K562 (cell line): Measurements from ENCODE around the gene BIRC3. TPM values are rescaled to one million over a fixed set of nuclear protein-coding genes. Genes with fewer than 3 reads are reported as not detected.
A peak's percentile ranks its signal among the peaks of the same experiment; 100 is the strongest.

Experiments used
- ATAC-seq: fragments of 200-7000 bp; cut with Tn5 transposase; 3 replicates; pipeline ENCODE4 v1.9.1; 2020; ENCODE audit warnings: moderate library complexity
- BruUV-seq: library from RNA; stranded (reverse); fragments of 400-500 nt; replicated peaks from 2 replicates; lab custom pipeline; 2021; lab: Mats Ljungman, UMichigan
- CTCF ChIA-PET: fragments of 300-600 bp; formaldehyde crosslinking; extraction: SDS; loops from one replicate; lab custom pipeline; 2021; ENCODE audit warnings: low intra/inter-chr PET ratio; lab: Yijun Ruan, JAX
- POLR2A ChIA-PET: fragments of 300-600, 350-650 bp; sonication (Branson Sonifier 250); formaldehyde crosslinking; extraction: SDS; loops from one replicate; lab custom pipeline; 2021; ENCODE audit warnings: antibody characterized with exemption, inconsistent platforms; lab: Yijun Ruan, JAX
- DNase-seq, 4 experiments: peaks; one replicate each; pipeline versions ENCODE4 v3.0.0 to v3.0.0-alpha.2; 2011 to 2018; ENCODE audit warnings: low spot score in 3 of 4, mixed read lengths in 3 of 4; ENCODE audit errors: extremely low read depth in 1 of 4
- FAIRE-seq: peaks from 2 replicates; lab custom pipeline; 2011; peaks lifted over from hg19 to GRCh38; lab: Jason Lieb, UNC
- H2AFZ ChIP-seq: 2 replicates; pipeline ENCODE4 v1.6.0; 2011; ENCODE audit warnings: low read depth, low read length, control low read depth, inconsistent platforms
- H3K27ac ChIP-seq: fragments of 200-600 bp; 3 replicates; pipeline ENCODE4 v1.8.0; 2011; ENCODE audit warnings: low read depth, mild to moderate bottlenecking, control low read depth, inconsistent platforms, low read length, moderate library complexity, mixed read lengths; ENCODE audit errors: extremely low read depth
- H3K27me3 ChIP-seq, 2 experiments: fragments of 300-600 bp in 1 of 2; 2 replicates in 1 of 2; 3 replicates in 1 of 2; pipeline versions ENCODE4 v1.6.0 to v1.8.0; 2011; ENCODE audit warnings: inconsistent platforms in 2 of 2, low read length in 2 of 2, mild to moderate bottlenecking in 1 of 2, mixed read lengths in 1 of 2, moderate library complexity in 1 of 2; ENCODE audit not compliant: control insufficient read depth in 2 of 2, insufficient read depth in 2 of 2
- H3K36me3 ChIP-seq: fragments of 300-600 bp; 3 replicates; pipeline ENCODE4 v1.8.0; 2011; ENCODE audit warnings: mild to moderate bottlenecking, low read length, inconsistent platforms; ENCODE audit not compliant: control insufficient read depth, insufficient read depth
- H3K4me1 ChIP-seq, 2 experiments: fragments of 200-600 bp in 1 of 2; replicated peaks in 1 of 2; 2 replicates in 1 of 2; 3 replicates in 1 of 2; pipeline versions ENCODE4 v1.5.1 to v1.8.0; 2011; ENCODE audit warnings: inconsistent platforms in 2 of 2, low read length in 2 of 2, mild to moderate bottlenecking in 1 of 2, mixed read lengths in 1 of 2, moderate library complexity in 1 of 2; ENCODE audit not compliant: control insufficient read depth in 2 of 2, insufficient read depth in 2 of 2
- H3K4me2 ChIP-seq: 2 replicates; pipeline ENCODE4 v1.6.1; 2011; ENCODE audit warnings: low read length, control low read depth, inconsistent platforms, mixed read lengths; ENCODE audit not compliant: insufficient read depth
- H3K4me3 ChIP-seq: fragments of 200-600 bp; sonication (generic), shearing (Covaris generic); 2 replicates; pipeline ENCODE4 v1.5.1; 2016; ENCODE audit warnings: control low read depth, inconsistent platforms
- H3K79me2 ChIP-seq: fragments of 200-600 bp; 3 replicates; pipeline ENCODE4 v1.8.0; 2011; ENCODE audit warnings: low read length, inconsistent platforms; ENCODE audit not compliant: control insufficient read depth, insufficient read depth
- H3K9ac ChIP-seq, 2 experiments: 2 replicates each; pipeline versions ENCODE4 v1.6.0 to v1.6.1; 2011; ENCODE audit warnings: low read depth in 2 of 2, low read length in 2 of 2, control low read depth in 1 of 2, inconsistent platforms in 1 of 2, mild to moderate bottlenecking in 1 of 2, mixed read lengths in 1 of 2; ENCODE audit not compliant: insufficient read depth in 1 of 2
- H3K9me1 ChIP-seq: one replicate; pipeline ENCODE4 v1.6.0; 2011; ENCODE audit warnings: inconsistent platforms, mild to moderate bottlenecking, low read length, moderate library complexity; ENCODE audit not compliant: control insufficient read depth, insufficient read depth
- H3K9me3 ChIP-seq: replicated peaks from 2 replicates; pipeline ENCODE4 v1.5.1; 2011; ENCODE audit warnings: low read depth, low read length, inconsistent platforms; ENCODE audit not compliant: control insufficient read depth, insufficient read depth
- H4K20me1 ChIP-seq: replicated peaks from 2 replicates; pipeline ENCODE4 v1.6.1; 2011; ENCODE audit warnings: low read length, inconsistent platforms, mixed read lengths; ENCODE audit not compliant: control insufficient read depth, insufficient read depth
- BCOR ChIP-seq: fragments of 450-650 bp; IDR thresholded peaks from 2 replicates; pipeline ENCODE4 v1.6.1; 2016
- CBX3 ChIP-seq, 2 experiments: IDR thresholded peaks; 1 replicate in 1 of 2; 2 replicates in 1 of 2; pipeline ENCODE4 v1.6.1; 2012; ENCODE audit warnings: inconsistent platforms in 2 of 2, low read length in 2 of 2, borderline replicate concordance in 1 of 2, control low read depth in 1 of 2
- FOXM1 ChIP-seq, 2 experiments: fragments of 450-650 bp in 1 of 2; sonication (generic) in 1 of 2; formaldehyde crosslinking in 1 of 2; IDR thresholded peaks; 2 replicates each; pipeline versions ENCODE4 v1.6.1 to v1.9.0; 2017 to 2022; ENCODE audit warnings: low read depth in 2 of 2, mild to moderate bottlenecking in 2 of 2, missing genetic modification reagents in 1 of 2, moderate library complexity in 1 of 2
- MAFG ChIP-seq: fragments of 450-650 bp; conservative IDR thresholded peaks from 2 replicates; pipeline ENCODE4 v1.6.1; 2016; ENCODE audit warnings: missing genetic modification characterization, missing compliant biosample characterization
- MCM7 ChIP-seq, 2 experiments: fragments of 450-650 bp; IDR thresholded peaks; 2 replicates each; pipeline ENCODE4 v1.6.1; 2016 to 2018
- ZNF133 ChIP-seq: fragments of 250-450 bp; sonication (Bioruptor Pico); IDR thresholded peaks from 2 replicates; pipeline ENCODE4 v1.4.0; 2020; ENCODE audit warnings: mild to moderate bottlenecking
- WGBS: fragments of 100-300 bp; shearing (Covaris generic); methylation state at CpG from one replicate; pipeline ENCODE4 v1.1.6; 2016; ENCODE audit warnings: low coverage, mixed read lengths; ENCODE audit not compliant: insufficient coverage; ENCODE audit errors: missing lambda C conversion rate; 5-methylcytosine and 5-hydroxymethylcytosine counted together
- in situ Hi-C: fragments of 300-500 bp; cut with MboI; formaldehyde crosslinking; loops from 4 replicates; pipeline ENCODE4 v1.15.0; 2018; ENCODE audit warnings: inconsistent platforms, mixed read lengths
- intact Hi-C: fragments of 100-400 bp; cut with micrococcal nuclease; formaldehyde crosslinking; loops from 2 replicates; pipeline ENCODE4 v1.14.2; 2022
- polyA plus RNA-seq, 8 experiments: library from polyadenylated mRNA; depleted of rRNA in 4 of 8; stranded (reverse) in 5 of 8; unstranded in 3 of 8; fragments of >200 nt; fragmentation: Nextera tagmentation in 2 of 8; fragmentation: Illumina TruSeq in 1 of 8; extraction: Ambion mirVana in 2 of 8; extraction: Trizol in 1 of 8; gene quantifications; 2 replicates each; pipeline versions ENCODE4 v1.2.1 to v1.2.3, GENCODE V29; 2011 to 2014; ENCODE audit warnings: inconsistent platforms in 1 of 8, missing spikeins in 1 of 8
- total RNA-seq, 7 experiments: library from RNA; depleted of rRNA in 6 of 7; stranded (reverse); fragments of >200 nt in 6 of 7; fragmentation: Illumina TruSeq in 2 of 7; extraction: Trizol in 2 of 7; gene quantifications; 2 replicates each; pipeline versions ENCODE4 v1.2.1 to v1.2.3, GENCODE V29; 2011 to 2021; ENCODE audit warnings: low replicate concordance in 1 of 7
- TF ChIP-seq, protein P1 (sequence below): fragments of 150-350 bp; conservative IDR thresholded peaks from 2 replicates; pipeline ENCODE4 v1.6.1; 2014; ENCODE audit warnings: low read length

BIRC3 gene
- total and polyA plus RNA-seq, 9 of the 15 experiments (the other 6 are each of a cell fraction or from before 2014, with no cell fraction given) = 0.08 to 0.42 (median 0.18) TPM

- TF ChIP-seq FOXM1 (IDR thresholded peaks at IDR 0.05; ENCODE audit: low read depth) = no peak
- TF ChIP-seq FOXM1 (CRISPR knock-in tag; IDR thresholded peaks at IDR 0.05; ENCODE audit: low read depth) = no peak
- TF ChIP-seq CBX3 (IDR thresholded peaks at IDR 0.05; ENCODE audit: borderline replicate concordance in 1 of 2, low read length in 2 of 2) = no peak
- TF ChIP-seq, protein P1, sequence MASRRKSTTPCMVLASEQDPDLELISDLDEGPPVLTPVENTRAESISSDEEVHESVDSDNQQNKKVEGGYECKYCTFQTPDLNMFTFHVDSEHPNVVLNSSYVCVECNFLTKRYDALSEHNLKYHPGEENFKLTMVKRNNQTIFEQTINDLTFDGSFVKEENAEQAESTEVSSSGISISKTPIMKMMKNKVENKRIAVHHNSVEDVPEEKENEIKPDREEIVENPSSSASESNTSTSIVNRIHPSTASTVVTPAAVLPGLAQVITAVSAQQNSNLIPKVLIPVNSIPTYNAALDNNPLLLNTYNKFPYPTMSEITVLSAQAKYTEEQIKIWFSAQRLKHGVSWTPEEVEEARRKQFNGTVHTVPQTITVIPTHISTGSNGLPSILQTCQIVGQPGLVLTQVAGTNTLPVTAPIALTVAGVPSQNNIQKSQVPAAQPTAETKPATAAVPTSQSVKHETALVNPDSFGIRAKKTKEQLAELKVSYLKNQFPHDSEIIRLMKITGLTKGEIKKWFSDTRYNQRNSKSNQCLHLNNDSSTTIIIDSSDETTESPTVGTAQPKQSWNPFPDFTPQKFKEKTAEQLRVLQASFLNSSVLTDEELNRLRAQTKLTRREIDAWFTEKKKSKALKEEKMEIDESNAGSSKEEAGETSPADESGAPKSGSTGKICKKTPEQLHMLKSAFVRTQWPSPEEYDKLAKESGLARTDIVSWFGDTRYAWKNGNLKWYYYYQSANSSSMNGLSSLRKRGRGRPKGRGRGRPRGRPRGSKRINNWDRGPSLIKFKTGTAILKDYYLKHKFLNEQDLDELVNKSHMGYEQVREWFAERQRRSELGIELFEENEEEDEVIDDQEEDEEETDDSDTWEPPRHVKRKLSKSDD = no peak
- TF ChIP-seq MAFG (tag) = peak; percentile 43; the same call in 1 of the 2 replicates
- no peak for TF ChIP-seq MCM7 (IDR thresholded peaks at IDR 0.05)
- TF ChIP-seq BCOR = no peak
Observed at GRCh38 chr11:102268985-102269470, 48.3 kb upstream of the BIRC3 start (continued).

DNA sequence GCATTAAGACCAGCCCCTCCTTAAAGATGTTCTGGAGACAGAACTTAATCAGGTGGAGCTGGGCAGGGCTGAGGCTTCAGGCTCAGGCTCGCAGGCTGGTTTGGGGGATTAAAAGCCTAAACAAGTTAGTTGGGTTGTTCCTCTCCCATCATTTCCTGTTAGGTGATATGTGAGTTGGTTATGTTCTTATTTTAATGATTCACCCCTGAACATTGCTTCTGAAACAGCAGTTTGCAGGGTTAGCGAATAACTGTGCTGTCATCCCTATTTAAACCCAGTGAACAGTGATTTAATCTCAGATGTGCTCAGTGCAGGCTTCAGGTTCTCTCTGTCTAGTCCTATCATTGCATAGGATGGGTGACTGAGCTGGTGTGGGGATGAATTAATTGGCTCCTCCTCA lies 47.4 kb upstream of the BIRC3 start:
- peaks cover 0 to 5% of the 10 kb centered on the region in 2 experiments; a peak in 3 of 5 replicates for H3K27me3 ChIP-seq
- no peak overlapping the region for H2AFZ ChIP-seq
- intact Hi-C loops (no loop called here), in situ Hi-C loops (no loop called here)
- H3K4me1 ChIP-seq = peaks cover 10 to 15% of the 10 kb centered on the region in 2 experiments
- POLR2A ChIA-PET = interaction anchor here (0.6 to 2.2 kb wide), 2 partner anchors 16 to 1632 kb away, joined by 5 read pairs; no protein-coding TSS in a partner anchor
- no peak for TF ChIP-seq ZNF133 (CRISPR knock-in tag)
- H3K79me2 ChIP-seq = no peaks in the 10 kb centered on the region
- CTCF ChIA-PET = interaction anchor here (1.1 kb wide), 1 partner anchor 72 kb away, joined by 3 read pairs; no protein-coding TSS in a partner anchor
- H3K27ac ChIP-seq = no peak overlapping the region
- H3K4me3 ChIP-seq = no peak overlapping the region
- BruUV-seq = no TSS peak
- H3K36me3 ChIP-seq = no peaks in the 10 kb centered on the region
- WGBS = 8% methylated on average over 2 of the region's 2 CpGs
- no peak overlapping the region for H3K4me2 ChIP-seq
- H3K9me3 ChIP-seq = no peaks in the 10 kb centered on the region
- H3K9ac ChIP-seq = no peak overlapping the region
- FAIRE-seq (no peak), ATAC-seq (no peak), DNase-seq (no peak)
- H3K9me1 ChIP-seq = no peaks in the 10 kb centered on the region
- no peaks in the 10 kb centered on the region for H4K20me1 ChIP-seq
